ENCODE measurements around the gene AQP10. TPM values are rescaled to one million over a fixed set of nuclear protein-coding genes. Genes with fewer than 3 reads are reported as not detected.
A peak's percentile ranks its signal among the peaks of the same experiment; 100 is the strongest.
"Not testable (repeated sequence)": the region's sequence is repeated elsewhere in the genome, so short reads cannot be mapped to it uniquely, and the experiment has no call there.

Gene AQP10
- total and polyA plus RNA-seq, 9 of the 15 experiments (the other 6 are each of a cell fraction or from before 2014, with no cell fraction given), result 0.37 to 9.7 (median 1.9) TPM

- in situ Hi-C loops (cut with MboI); ATAC-seq; H3K4me2 ChIP-seq (ENCODE audit: insufficient read depth, low read length); H3K9me1 ChIP-seq (ENCODE audit: control insufficient read depth, insufficient read depth, low read length); DNase-seq (ENCODE audit: extremely low read depth in 1 of 4, low spot score in 3 of 4); intact Hi-C loops (cut with micrococcal nuclease); H3K27me3 ChIP-seq (ENCODE audit: control insufficient read depth in 2 of 2, insufficient read depth in 2 of 2, low read length in 2 of 2); H3K9ac ChIP-seq (ENCODE audit: insufficient read depth in 1 of 2, low read depth in 2 of 2, low read length in 2 of 2); H4K20me1 ChIP-seq (replicated peaks; ENCODE audit: control insufficient read depth, insufficient read depth, low read length); BruUV-seq (replicated peaks); H3K4me3 ChIP-seq; FAIRE-seq; CTCF ChIA-PET (ENCODE audit: low intra/inter-chr PET ratio); H3K79me2 ChIP-seq (ENCODE audit: control insufficient read depth, insufficient read depth, low read length); H3K27ac ChIP-seq (ENCODE audit: extremely low read depth, low read depth, low read length); H3K9me3 ChIP-seq (replicated peaks; ENCODE audit: control insufficient read depth, insufficient read depth, low read depth, low read length); H3K36me3 ChIP-seq (ENCODE audit: control insufficient read depth, insufficient read depth, low read length); H2AFZ ChIP-seq (ENCODE audit: low read depth, low read length): not testable (repeated sequence)
- POLR2A ChIA-PET, result interaction anchor here (1.5 kb wide), 1 partner anchor 23 kb away, joined by 3 read pairs; no protein-coding TSS in a partner anchor
- peaks cover 19% of the 10 kb centered on the region in 2 experiments; a peak in 4 of 5 replicates for H3K4me1 ChIP-seq (replicated peaks in 1 of 2; ENCODE audit: control insufficient read depth in 2 of 2, insufficient read depth in 2 of 2, low read length in 2 of 2)
- TF ChIP-seq RFX1 (IDR thresholded peaks at IDR 0.05) (peak; percentile 78), PRDM10 (IDR thresholded peaks at IDR 0.05; ENCODE audit: partially characterized antibody) (peak; percentile 15), YY1 (IDR thresholded peaks at IDR 0.05; ENCODE audit: borderline replicate concordance in 1 of 3, control insufficient read depth in 1 of 3, extremely low read depth in 1 of 3, insufficient read depth in 3 of 3, insufficient read length in 1 of 3, insufficient replicate concordance in 2 of 3, low read depth in 1 of 3, low read length in 2 of 3) (peak in 1 of 3 experiments; percentile 24)
- WGBS (ENCODE audit: insufficient coverage, low coverage, missing lambda C conversion rate), result 48% methylated on average over 3 of the region's 3 CpGs
Measured at GRCh38 chr1:154314226-154314625, 6.7 kb upstream of the AQP10 start.
